Neural progenitor cell (in vitro differentiated cells): ENCODE results near the gene GATAD2B. TPM values are rescaled to one million over a fixed set of nuclear protein-coding genes. Genes with fewer than 3 reads are reported as not detected.

Experiments used
- DNase-seq: peaks from one replicate; pipeline ENCODE4 v3.0.0-alpha.2; 2016; ENCODE audit warnings: low spot score
- H2AFZ ChIP-seq: fragments of 200-600 bp; sonication (generic); replicated peaks from 2 replicates; pipeline ENCODE4 v1.6.1; 2016; ENCODE audit warnings: antibody characterized with exemption
- H3F3A ChIP-seq: fragments of 200-600 bp; sonication (generic); 2 replicates; pipeline ENCODE4 v1.6.1; 2016; ENCODE audit warnings: antibody characterized with exemption, low read depth
- H3K27ac ChIP-seq: fragments of 200-600 bp; sonication (generic); 2 replicates; pipeline ENCODE4 v1.5.1; 2016; ENCODE audit warnings: mild to moderate bottlenecking
- H3K27me3 ChIP-seq: fragments of 200-600 bp; sonication (generic); 2 replicates; pipeline ENCODE4 v1.6.1; 2016; ENCODE audit warnings: mild to moderate bottlenecking, moderate library complexity
- H3K36me3 ChIP-seq: fragments of 200-600 bp; sonication (generic); 2 replicates; pipeline ENCODE4 v1.5.1; 2016
- H3K4me1 ChIP-seq: fragments of 200-600 bp; sonication (generic); 2 replicates; pipeline ENCODE4 v1.6.1; 2016; ENCODE audit warnings: mixed run types
- H3K4me2 ChIP-seq: fragments of 200-600 bp; sonication (generic); 2 replicates; pipeline ENCODE4 v1.6.1; 2016
- H3K4me3 ChIP-seq: fragments of 200-600 bp; sonication (generic); 2 replicates; pipeline ENCODE4 v1.5.1; 2016
- H3K79me2 ChIP-seq: fragments of 200-600 bp; sonication (generic); 2 replicates; pipeline ENCODE4 v1.6.1; 2016; ENCODE audit warnings: low read depth
- H3K9ac ChIP-seq: fragments of 200-600 bp; sonication (generic); 2 replicates; pipeline ENCODE4 v1.6.1; 2016
- H3K9me3 ChIP-seq: fragments of 200-600 bp; sonication (generic); 2 replicates; pipeline ENCODE4 v1.5.1; 2016; ENCODE audit warnings: low read depth
- H4K20me1 ChIP-seq: fragments of 200-600 bp; sonication (generic); 2 replicates; pipeline ENCODE4 v1.6.1; 2016; ENCODE audit warnings: low read depth
- H3K27ac Mint-ChIP-seq: 3 replicates; pipeline ENCODE4 v1.8.0; 2021; ENCODE audit warnings: mixed read lengths
- H3K27me3 Mint-ChIP-seq: 2 replicates; pipeline ENCODE4 v1.8.0; 2022; ENCODE audit warnings: low read depth, mild to moderate bottlenecking, inconsistent platforms, moderate library complexity, mixed read lengths; ENCODE audit not compliant: insufficient read depth
- H3K36me3 Mint-ChIP-seq: 3 replicates; pipeline ENCODE4 v1.8.0; 2021; ENCODE audit warnings: mixed read lengths
- H3K4me1 Mint-ChIP-seq: 3 replicates; pipeline ENCODE4 v1.8.0; 2021; ENCODE audit warnings: mixed read lengths
- H3K4me3 Mint-ChIP-seq: 3 replicates; pipeline ENCODE4 v1.8.0; 2021; ENCODE audit warnings: mild to moderate bottlenecking, moderate library complexity, mixed read lengths
- H3K9me3 Mint-ChIP-seq: 3 replicates; pipeline ENCODE4 v1.8.0; 2020; ENCODE audit warnings: mixed read lengths
- EZH2 ChIP-seq: fragments of 200-600 bp; sonication (generic); IDR thresholded peaks from 2 replicates; pipeline ENCODE4 v1.6.1; 2017; ENCODE audit warnings: antibody characterized with exemption, mild to moderate bottlenecking, moderate library complexity
- EZH2phosphoT487 ChIP-seq: fragments of 200-600 bp; sonication (generic); IDR thresholded peaks from 2 replicates; pipeline ENCODE4 v1.6.1; 2017; ENCODE audit warnings: antibody characterized with exemption
- total RNA-seq: library from RNA; depleted of rRNA; stranded (reverse); fragments of >200 nt; gene quantifications from 2 replicates; pipeline ENCODE4 v1.2.3, GENCODE V29; 2015; ENCODE audit warnings: low replicate concordance
- TF ChIP-seq, protein P1 (sequence below): fragments of 200-600 bp; sonication (generic); IDR thresholded peaks from 2 replicates; pipeline ENCODE4 v1.5.1; 2017; ENCODE audit warnings: antibody characterized with exemption, mild to moderate bottlenecking

Gene GATAD2B
- total RNA-seq, 1 donor from 2014 or later, result 14.8 TPM

DNA sequence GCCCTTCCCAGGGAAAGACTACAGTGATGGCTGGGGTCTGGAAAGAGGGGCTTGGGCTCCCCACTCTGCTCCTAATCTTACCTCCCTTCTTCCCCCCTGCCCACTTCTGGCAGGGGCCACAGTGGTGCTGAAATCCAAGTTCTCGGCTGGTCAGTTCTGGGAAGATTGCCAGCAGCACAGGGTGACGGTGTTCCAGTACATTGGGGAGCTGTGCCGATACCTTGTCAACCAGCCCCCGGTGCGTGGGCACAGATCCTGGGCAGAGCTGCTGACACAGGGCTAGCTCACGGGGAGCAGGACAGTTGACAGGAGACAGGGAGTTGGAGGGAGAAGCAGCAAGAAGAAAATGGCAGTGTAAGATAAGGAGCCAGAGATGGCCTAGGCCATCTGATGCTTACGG is 145.1 kb downstream of the GATAD2B start:
- Mint-ChIP-seq H3K27ac (no peak overlapping the region), H3K4me3 (no peak overlapping the region), H3K4me1 (peaks cover 12% of the 10 kb centered on the region), H3K9me3 (no peaks in the 10 kb centered on the region), H3K27me3 (peaks cover 26% of the 10 kb centered on the region), H3K36me3 (peaks cover 14% of the 10 kb centered on the region)
- Histone ChIP-seq H3K9me3 (no peaks in the 10 kb centered on the region), H3K27ac (no peak overlapping the region), H3K4me3 (no peak overlapping the region), H3K9ac (no peak overlapping the region), H4K20me1 (peaks cover under 1% of the 10 kb centered on the region), H3K4me2 (no peak overlapping the region), H3F3A (peaks cover 31% of the 10 kb centered on the region), H2AFZ (no peak overlapping the region), H3K27me3 (peaks cover 6% of the 10 kb centered on the region), H3K4me1 (peaks cover 10% of the 10 kb centered on the region), H3K79me2 (no peaks in the 10 kb centered on the region), H3K36me3 (no peaks in the 10 kb centered on the region)
- TF ChIP-seq EZH2 (no peak), EZH2phosphoT487 (no peak)
- TF ChIP-seq, protein P1, sequence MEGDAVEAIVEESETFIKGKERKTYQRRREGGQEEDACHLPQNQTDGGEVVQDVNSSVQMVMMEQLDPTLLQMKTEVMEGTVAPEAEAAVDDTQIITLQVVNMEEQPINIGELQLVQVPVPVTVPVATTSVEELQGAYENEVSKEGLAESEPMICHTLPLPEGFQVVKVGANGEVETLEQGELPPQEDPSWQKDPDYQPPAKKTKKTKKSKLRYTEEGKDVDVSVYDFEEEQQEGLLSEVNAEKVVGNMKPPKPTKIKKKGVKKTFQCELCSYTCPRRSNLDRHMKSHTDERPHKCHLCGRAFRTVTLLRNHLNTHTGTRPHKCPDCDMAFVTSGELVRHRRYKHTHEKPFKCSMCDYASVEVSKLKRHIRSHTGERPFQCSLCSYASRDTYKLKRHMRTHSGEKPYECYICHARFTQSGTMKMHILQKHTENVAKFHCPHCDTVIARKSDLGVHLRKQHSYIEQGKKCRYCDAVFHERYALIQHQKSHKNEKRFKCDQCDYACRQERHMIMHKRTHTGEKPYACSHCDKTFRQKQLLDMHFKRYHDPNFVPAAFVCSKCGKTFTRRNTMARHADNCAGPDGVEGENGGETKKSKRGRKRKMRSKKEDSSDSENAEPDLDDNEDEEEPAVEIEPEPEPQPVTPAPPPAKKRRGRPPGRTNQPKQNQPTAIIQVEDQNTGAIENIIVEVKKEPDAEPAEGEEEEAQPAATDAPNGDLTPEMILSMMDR, result no peak
- DNase-seq, result no peak

DNA sequence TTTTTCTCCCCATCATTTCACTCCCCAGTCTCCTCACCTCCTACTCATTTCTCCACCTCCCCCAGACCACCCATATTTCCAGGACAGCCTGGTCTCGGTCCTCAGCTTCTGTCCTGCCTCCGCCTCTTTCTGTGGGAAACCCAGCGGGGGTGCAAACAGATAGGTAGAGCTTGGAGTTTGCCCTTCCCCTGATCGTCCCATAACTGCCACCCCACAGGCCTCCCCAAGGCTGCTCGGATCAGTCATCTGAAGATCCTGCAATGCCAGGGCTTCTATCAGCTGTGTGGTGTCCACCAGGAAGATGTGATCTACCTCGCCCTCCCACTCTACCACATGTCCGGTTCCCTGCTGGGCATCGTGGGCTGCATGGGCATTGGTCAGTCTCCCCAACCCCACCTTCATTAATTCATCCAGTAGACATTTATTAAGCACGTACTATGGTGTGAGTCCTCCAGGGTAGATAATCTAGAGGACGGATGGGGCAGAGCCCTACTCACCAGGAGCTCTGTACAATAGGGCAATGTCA is 145.9 kb downstream of the GATAD2B start:
- Histone ChIP-seq H3K79me2 (no peaks in the 10 kb centered on the region), H3K4me1 (peaks cover 10% of the 10 kb centered on the region), H3K4me3 (no peak overlapping the region), H2AFZ (no peak overlapping the region), H3K4me2 (peak overlapping the region; percentile 96), H3K9ac (no peak overlapping the region), H3K36me3 (no peaks in the 10 kb centered on the region), H3K27ac (no peak overlapping the region), H4K20me1 (peaks cover 7% of the 10 kb centered on the region), H3K9me3 (no peaks in the 10 kb centered on the region), H3K27me3 (peaks cover 6% of the 10 kb centered on the region), H3F3A (peaks cover 25% of the 10 kb centered on the region)
- Mint-ChIP-seq H3K9me3 (no peaks in the 10 kb centered on the region), H3K36me3 (peaks cover 14% of the 10 kb centered on the region), H3K4me1 (peaks cover 12% of the 10 kb centered on the region), H3K27me3 (peaks cover 24% of the 10 kb centered on the region), H3K4me3 (peak overlapping the region; percentile 82), H3K27ac (peak overlapping the region; percentile 78)
- DNase-seq, result no peak
- no peak for TF ChIP-seq EZH2phosphoT487

DNA sequence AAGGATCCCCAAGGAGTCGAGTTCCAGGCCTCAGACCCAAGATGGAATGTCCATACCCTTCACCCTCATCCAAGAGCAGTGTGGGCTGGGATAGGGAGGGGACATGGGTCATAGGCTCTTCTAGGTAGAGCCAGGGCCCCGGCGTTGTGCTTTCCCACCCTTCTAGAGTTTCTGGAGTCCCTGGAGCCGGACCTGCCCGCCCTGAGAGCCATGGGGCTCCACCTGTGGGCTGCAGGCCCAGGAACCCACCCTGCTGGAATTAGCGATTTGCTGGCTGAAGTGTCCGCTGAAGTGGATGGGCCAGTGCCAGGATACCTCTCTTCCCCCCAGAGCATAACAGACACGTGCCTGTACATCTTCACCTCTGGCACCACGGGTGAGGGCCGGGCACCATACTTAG is 146.4 kb downstream of the GATAD2B start:
- peaks cover 7% of the 10 kb centered on the region for H4K20me1 ChIP-seq
- H3K9ac ChIP-seq, result no peak overlapping the region
- no peaks in the 10 kb centered on the region for H3K36me3 ChIP-seq
- no peak overlapping the region for H3K27ac ChIP-seq
- H3K27me3 Mint-ChIP-seq, result peaks cover 23% of the 10 kb centered on the region
- TF ChIP-seq EZH2 (no peak), EZH2phosphoT487 (no peak)
- TF ChIP-seq, protein P1, result no peak
- H3K36me3 Mint-ChIP-seq, result peaks cover 14% of the 10 kb centered on the region
- H3K79me2 ChIP-seq, result no peaks in the 10 kb centered on the region
- H3K4me3 Mint-ChIP-seq, result peak overlapping the region; percentile 82
- H3K4me2 ChIP-seq, result peak overlapping the region; percentile 96
- no peak overlapping the region for H3K27ac Mint-ChIP-seq
- DNase-seq, result no peak
- peaks cover 10% of the 10 kb centered on the region for H3K4me1 ChIP-seq
- peak overlapping the region; percentile 83 for H3K4me3 ChIP-seq
- peaks cover 24% of the 10 kb centered on the region for H3F3A ChIP-seq
- H3K4me1 Mint-ChIP-seq, result peaks cover 12% of the 10 kb centered on the region
- no peaks in the 10 kb centered on the region for H3K9me3 Mint-ChIP-seq
- no peaks in the 10 kb centered on the region for H3K9me3 ChIP-seq
- peak overlapping the region; percentile 78 for H2AFZ ChIP-seq
- H3K27me3 ChIP-seq, result peaks cover 6% of the 10 kb centered on the region

DNA sequence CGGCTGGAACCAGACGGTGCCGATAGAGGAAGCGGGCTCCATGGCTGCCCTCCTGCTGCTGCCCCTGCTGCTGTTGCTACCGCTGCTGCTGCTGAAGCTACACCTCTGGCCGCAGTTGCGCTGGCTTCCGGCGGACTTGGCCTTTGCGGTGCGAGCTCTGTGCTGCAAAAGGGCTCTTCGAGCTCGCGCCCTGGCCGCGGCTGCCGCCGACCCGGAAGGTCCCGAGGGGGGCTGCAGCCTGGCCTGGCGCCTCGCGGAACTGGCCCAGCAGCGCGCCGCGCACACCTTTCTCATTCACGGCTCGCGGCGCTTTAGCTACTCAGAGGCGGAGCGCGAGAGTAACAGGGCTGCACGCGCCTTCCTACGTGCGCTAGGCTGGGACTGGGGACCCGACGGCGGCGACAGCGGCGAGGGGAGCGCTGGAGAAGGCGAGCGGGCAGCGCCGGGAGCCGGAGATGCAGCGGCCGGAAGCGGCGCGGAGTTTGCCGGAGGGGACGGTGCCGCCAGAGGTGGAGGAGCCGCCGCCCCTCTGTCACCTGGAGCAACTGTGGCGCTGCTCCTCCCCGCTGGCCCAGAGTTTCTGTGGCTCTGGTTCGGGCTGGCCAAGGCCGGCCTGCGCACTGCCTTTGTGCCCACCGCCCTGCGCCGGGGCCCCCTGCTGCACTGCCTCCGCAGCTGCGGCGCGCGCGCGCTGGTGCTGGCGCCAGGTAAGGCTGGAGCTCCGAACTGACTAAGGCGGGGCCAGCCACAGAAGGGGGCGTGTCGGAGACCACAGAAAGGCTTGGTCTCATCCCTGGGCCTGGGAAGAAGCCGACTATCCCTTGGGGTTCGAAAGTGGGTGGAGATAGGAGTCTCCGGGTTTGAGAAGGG is 147.1 kb downstream of the GATAD2B start:
- no peaks in the 10 kb centered on the region for H3K36me3 ChIP-seq
- H3K4me1 ChIP-seq, result peaks cover 10% of the 10 kb centered on the region
- no peaks in the 10 kb centered on the region for H3K9me3 ChIP-seq
- TF ChIP-seq EZH2phosphoT487, result no peak
- H3K4me1 Mint-ChIP-seq, result peaks cover 12% of the 10 kb centered on the region
- H3K27ac Mint-ChIP-seq, result no peak overlapping the region
- peaks cover 24% of the 10 kb centered on the region for H3F3A ChIP-seq
- peak overlapping the region; percentile 68 for H3K9ac ChIP-seq
- peak overlapping the region; percentile 78 for H2AFZ ChIP-seq
- H3K79me2 ChIP-seq, result no peaks in the 10 kb centered on the region
- H3K9me3 Mint-ChIP-seq, result no peaks in the 10 kb centered on the region
- H3K4me3 ChIP-seq, result peak overlapping the region; percentile 83
- peaks cover 23% of the 10 kb centered on the region for H3K27me3 Mint-ChIP-seq
- peak overlapping the region; percentile 86 for H3K4me3 Mint-ChIP-seq
- DNase-seq, result peak; percentile 92
- peaks cover 14% of the 10 kb centered on the region for H3K36me3 Mint-ChIP-seq
- peaks cover 6% of the 10 kb centered on the region for H3K27me3 ChIP-seq
- peak overlapping the region; percentile 50 for H3K27ac ChIP-seq
- peaks cover 7% of the 10 kb centered on the region for H4K20me1 ChIP-seq
- peak overlapping the region; percentile 96 for H3K4me2 ChIP-seq
